Esophagus muscularis mucosa (tissue), 4 donors: Measurements from ENCODE around the gene GLYAT.

Source experiments
- CTCF ChIP-seq, 3 experiments: fragments of 200-600 bp in 2 of 3; fragments of 450-650 bp in 1 of 3; sonication (generic) in 2 of 3; IDR thresholded peaks; one replicate each; pipeline ENCODE4 v1.5.1; 2017 to 2019; ENCODE audit warnings: antibody characterized with exemption in 3 of 3, mild to moderate bottlenecking in 2 of 3, moderate library complexity in 1 of 3
- EP300 ChIP-seq: sonication (generic); formaldehyde crosslinking; IDR thresholded peaks from one replicate; pipeline ENCODE4 v1.6.1; 2017; ENCODE audit warnings: antibody characterized with exemption
- POLR2A ChIP-seq: fragments of 450-650 bp; IDR thresholded peaks from one replicate; pipeline ENCODE4 v1.6.1; 2017; ENCODE audit warnings: antibody characterized with exemption, moderate library complexity, mild to moderate bottlenecking, low read depth
- POLR2AphosphoS5 ChIP-seq, 2 donors: sonication (generic); formaldehyde crosslinking; IDR thresholded peaks; one replicate each; pipeline ENCODE4 v1.6.1; 2017; ENCODE audit warnings: antibody characterized with exemption in 2 of 2

DNA sequence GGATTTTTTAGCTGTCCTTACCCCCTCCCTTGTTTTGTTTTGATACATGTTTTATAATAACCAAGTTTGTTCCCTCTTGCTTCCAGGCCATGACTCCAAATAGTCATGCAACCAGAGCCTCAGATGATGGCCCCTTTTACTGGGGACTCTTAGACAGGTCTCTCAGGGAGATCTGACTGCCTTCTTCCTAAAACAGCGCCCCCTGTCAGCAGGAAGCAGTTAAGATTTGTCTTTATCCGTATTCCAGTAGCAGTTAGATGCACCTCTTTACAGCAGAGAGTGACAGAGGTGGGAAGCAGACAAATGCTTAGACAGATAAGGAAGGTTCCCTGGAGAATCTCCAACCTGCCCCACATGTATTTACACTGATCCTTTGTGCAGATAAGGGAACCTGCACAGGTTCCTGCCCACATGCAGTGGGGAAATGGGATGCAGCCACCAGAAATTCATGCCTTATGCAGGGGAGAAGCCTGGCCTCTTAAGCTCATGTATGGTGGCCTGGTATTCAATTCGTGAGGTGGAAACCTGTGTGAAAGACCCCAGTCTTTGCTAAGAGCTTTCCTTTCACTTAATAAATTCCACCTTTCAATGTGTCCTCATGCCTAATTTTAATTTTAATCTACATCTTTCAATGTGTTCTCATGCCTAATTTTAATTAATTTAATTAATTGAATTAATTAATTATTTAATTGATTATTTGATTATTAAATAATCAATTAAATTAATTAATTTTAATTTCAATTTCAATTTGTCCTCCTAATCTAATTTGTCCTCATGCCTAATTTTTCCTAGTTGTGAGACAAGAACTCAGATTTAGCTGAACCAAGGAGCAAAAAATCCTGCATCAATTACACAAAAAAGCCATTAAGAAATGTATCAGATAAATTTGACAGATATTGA, 11.5 kb upstream of the GLYAT start:
- TF ChIP-seq EP300 = no peak
- no peak for TF ChIP-seq CTCF (IDR thresholded peaks at IDR 0.05)
- no peak for TF ChIP-seq POLR2AphosphoS5 (IDR thresholded peaks at IDR 0.05)
- TF ChIP-seq POLR2A = no peak
